Measurements from ENCODE around the gene CDH19.
"Not testable (repeated sequence)": the region's sequence is repeated elsewhere in the genome, so short reads cannot be mapped to it uniquely, and the experiment has no call there.

CDH19 gene

GRCh38 chr18:66550366-66550765, 53.5 kb downstream of the CDH19 start:
- TF ChIP-seq ZNF274 (IDR thresholded peaks at IDR 0.05; ENCODE audit: low read depth, low read length), result no peak
- H3K4me3 ChIP-seq (ENCODE audit: low read length), result no peak overlapping the region

- no peak overlapping the region for H3K4me3 ChIP-seq (ENCODE audit: low read length)
- TF ChIP-seq ZNF274 (IDR thresholded peaks at IDR 0.05; ENCODE audit: low read depth, low read length), result no peak
Measured at GRCh38 chr18:66548747-66549146, 55.1 kb downstream of the CDH19 start.

DNA sequence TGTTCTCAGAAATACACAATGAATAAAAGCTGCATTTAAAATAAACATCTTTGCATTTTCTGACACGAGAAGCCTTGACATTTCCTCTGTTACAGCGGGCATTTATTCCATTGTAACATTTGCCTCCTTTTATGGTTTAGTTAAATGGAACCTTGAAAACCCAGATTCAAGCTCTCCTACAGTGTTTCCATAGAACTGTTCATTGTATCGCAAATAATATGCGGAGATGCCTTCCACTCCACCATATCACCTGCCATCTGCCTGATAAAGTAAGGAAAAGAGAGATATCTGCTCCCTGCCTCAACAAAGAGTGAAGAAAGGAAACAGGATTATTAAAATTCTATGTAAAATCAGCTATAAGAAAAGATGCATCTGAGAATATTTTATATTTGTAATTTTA, 69.8 kb downstream of the CDH19 start:
- no peak for TF ChIP-seq ZNF274 (IDR thresholded peaks at IDR 0.05; ENCODE audit: low read depth, low read length)
- no peak overlapping the region for H3K4me3 ChIP-seq (ENCODE audit: low read length)

- no peak overlapping the region for H3K4me3 ChIP-seq (ENCODE audit: low read length)
Measured at GRCh38 chr18:66533693-66534092, 70.2 kb downstream of the CDH19 start.

DNA sequence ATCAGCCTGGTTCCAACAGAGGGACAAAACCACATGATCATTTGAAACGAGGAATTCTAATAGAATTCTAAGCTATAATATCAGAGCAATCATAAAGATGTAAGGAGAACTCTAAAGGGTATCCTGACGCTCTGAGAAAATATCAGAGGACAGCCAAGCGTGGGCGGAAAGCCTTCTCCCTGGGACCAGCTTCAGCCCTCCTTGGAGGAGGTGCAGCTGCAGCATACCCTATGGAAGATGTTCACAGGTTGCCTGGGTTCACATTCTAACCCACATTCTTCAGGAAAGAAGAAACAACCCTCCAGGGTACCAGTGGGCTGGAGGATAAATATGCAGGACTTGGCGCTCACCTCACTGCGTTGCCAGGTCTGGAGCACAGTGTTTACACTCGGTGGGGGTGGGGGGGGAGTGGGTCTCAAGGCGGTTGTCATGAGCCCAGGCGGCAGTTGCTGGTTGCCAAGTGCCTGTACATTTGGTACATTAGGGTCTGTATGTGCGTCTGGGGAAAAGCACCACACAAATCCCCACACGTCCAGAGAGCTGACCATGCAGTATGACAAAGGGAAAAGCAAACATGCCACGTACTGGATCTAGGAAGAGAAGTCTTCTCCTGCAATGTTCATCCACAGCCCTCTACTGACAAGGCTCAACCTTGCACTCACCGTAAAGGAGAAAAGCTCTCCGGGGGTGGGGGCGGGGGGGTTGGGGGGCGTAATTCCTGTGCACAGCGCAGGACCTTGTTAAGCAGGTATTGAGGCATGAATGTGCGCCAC, 80.5 kb downstream of the CDH19 start:
- no peak overlapping the region for H3K4me3 ChIP-seq (ENCODE audit: low read length)
- TF ChIP-seq ZNF274 (IDR thresholded peaks at IDR 0.05; ENCODE audit: low read depth, low read length), result no peak

More at GRCh38 chr18:66533693-66534092, 70.2 kb downstream of the CDH19 start:
- no peak for TF ChIP-seq ZNF274 (IDR thresholded peaks at IDR 0.05; ENCODE audit: low read depth, low read length)

DNA sequence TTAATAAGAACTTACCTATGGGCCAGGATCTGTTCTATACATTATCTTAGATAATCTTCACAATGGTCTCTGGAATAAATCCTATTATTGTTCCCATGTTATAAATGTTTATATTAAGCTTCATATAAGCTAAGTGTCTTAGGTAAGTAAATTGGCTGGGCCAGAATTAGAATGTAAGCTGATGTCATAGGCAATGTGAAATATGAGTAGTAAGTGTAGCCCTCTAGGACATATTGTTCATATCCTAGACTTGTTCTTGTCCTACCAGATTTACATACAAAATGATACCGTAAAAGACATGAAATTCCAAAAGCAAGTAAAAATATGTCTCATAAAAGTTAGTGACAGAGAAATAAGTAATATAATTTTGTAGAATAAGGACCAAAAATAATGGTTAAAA, 89.9 kb downstream of the CDH19 start:
- no peak for TF ChIP-seq ZNF274 (IDR thresholded peaks at IDR 0.05; ENCODE audit: low read depth, low read length)
- no peak overlapping the region for H3K4me3 ChIP-seq (ENCODE audit: low read length)

DNA sequence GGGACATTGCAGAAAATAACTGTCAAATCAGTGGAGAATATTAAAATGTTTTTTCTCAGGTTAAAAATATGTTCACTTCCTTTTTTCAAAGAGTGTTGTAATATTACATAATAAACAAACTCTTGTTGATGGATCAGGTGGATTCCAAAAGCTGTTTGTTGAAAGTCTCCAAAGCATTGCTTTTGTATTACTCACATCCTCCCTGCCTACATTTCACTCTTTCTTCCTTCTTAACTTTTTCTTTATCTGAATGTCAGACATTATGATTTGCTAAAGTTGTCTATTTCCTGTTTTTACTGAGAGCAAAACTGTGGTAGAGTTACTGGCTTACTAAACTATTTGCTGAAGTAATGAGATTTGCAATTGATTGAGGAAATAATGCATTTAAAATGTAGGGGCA, 92.1 kb downstream of the CDH19 start:
- no peak overlapping the region for H3K4me3 ChIP-seq (ENCODE audit: low read length)
- no peak for TF ChIP-seq ZNF274 (IDR thresholded peaks at IDR 0.05; ENCODE audit: low read depth, low read length)

DNA sequence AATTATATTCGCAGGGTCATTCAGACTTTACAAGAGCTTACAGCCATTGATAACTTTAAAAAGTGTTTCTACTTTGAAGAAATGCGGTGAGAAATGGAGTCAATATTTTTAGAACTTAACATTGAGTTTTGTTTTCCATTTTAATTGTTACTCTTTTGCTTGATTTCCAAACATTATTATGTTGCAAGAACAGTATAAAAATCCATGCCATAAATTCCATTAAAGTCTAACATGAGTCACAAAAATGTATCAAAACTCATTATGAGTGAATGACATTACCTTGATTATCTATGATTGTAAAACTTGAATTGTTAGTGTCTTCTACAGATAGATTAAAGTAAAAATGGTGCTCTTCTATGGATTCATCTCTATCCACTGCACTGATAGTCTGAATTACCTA, 92.6 kb downstream of the CDH19 start:
- no peak overlapping the region for H3K4me3 ChIP-seq (ENCODE audit: low read length)
- TF ChIP-seq ZNF274 (IDR thresholded peaks at IDR 0.05; ENCODE audit: low read depth, low read length), result no peak

GRCh38 chr18:66510357-66511045, 93.4 kb downstream of the CDH19 start:
- no peak overlapping the region for H3K4me3 ChIP-seq (ENCODE audit: low read length)
- TF ChIP-seq ZNF274 (IDR thresholded peaks at IDR 0.05; ENCODE audit: low read depth, low read length), result no peak

DNA sequence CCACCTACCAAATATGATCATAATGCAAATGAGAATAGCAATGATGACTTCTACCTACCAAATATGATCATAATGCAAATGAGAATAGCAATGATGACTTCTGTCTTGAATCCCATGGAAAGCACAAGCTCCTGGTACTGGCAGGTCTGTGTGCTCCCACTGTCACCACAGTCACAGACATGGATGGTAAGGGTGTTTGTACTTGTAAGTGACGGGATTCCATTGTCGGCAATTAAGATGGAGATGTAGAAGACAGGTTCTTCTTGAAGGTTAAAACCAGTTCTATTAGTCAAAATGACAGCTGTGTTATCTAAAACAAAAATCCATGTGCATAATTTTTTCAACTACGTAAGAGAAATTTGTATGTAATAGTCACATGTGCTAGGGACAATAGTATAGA, 95.0 kb downstream of the CDH19 start:
- no peak for TF ChIP-seq ZNF274 (IDR thresholded peaks at IDR 0.05; ENCODE audit: low read depth, low read length)
- H3K4me3 ChIP-seq (ENCODE audit: low read length), result no peak overlapping the region

DNA sequence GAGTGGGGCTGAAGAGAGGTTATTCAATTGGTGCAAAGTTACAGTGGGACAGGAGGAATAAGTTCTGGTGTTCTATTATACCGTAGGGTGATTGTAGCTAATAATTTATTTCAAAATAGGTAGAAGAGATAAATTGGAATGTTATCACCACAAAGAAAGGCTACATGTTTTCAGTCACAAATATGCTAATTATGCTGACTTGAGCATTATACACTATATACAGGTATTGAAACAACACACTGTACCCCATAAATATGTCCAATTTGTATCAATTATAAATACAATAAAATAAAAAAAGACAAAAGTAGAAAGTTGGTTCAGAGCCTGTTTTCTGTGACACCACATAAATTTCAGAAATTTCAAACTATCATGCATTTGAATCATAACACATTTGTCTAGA, 97.7 kb downstream of the CDH19 start:
- H3K4me3 ChIP-seq (ENCODE audit: low read length), result no peak overlapping the region
- TF ChIP-seq ZNF274 (IDR thresholded peaks at IDR 0.05; ENCODE audit: low read depth, low read length), result no peak

- H3K4me3 ChIP-seq (ENCODE audit: low read length), result no peak overlapping the region
- TF ChIP-seq ZNF274 (IDR thresholded peaks at IDR 0.05; ENCODE audit: low read depth, low read length), result no peak
Measured at GRCh38 chr18:66497351-66497750, 106.5 kb downstream of the CDH19 start.

- no peak for TF ChIP-seq ZNF274 (IDR thresholded peaks at IDR 0.05; ENCODE audit: low read depth, low read length)
Measured at GRCh38 chr18:66495844-66496243, 108.0 kb downstream of the CDH19 start.

GRCh38 chr18:66473882-66474281, 130.0 kb downstream of the CDH19 start:
- no peak for TF ChIP-seq ZNF274 (IDR thresholded peaks at IDR 0.05; ENCODE audit: low read depth, low read length)
- H3K4me3 ChIP-seq (ENCODE audit: low read length), result no peak overlapping the region

More at GRCh38 chr18:66495844-66496243, 108.0 kb downstream of the CDH19 start:
- no peak overlapping the region for H3K4me3 ChIP-seq (ENCODE audit: low read length)

GRCh38 chr18:66466184-66466583, 137.7 kb downstream of the CDH19 start:
- H3K4me3 ChIP-seq (ENCODE audit: low read length), result not testable (repeated sequence)
